KMS-11 (cell line): ENCODE measurements around the gene TAS2R19.
"Not testable (repeated sequence)": the region's sequence is repeated elsewhere in the genome, so short reads cannot be mapped to it uniquely, and the experiment has no call there.

Experiments
- H2AFZ ChIP-seq: fragments of 200-600 bp; sonication (generic); 2 replicates; pipeline ENCODE4 v1.6.1; 2016; ENCODE audit warnings: antibody characterized with exemption, mixed run types, low read depth
- H3K27ac ChIP-seq: fragments of 200-600 bp; sonication (generic); 2 replicates; pipeline ENCODE4 v1.6.1; 2016; ENCODE audit warnings: mild to moderate bottlenecking, mixed run types
- H3K27me3 ChIP-seq: fragments of 200-600 bp; sonication (generic); 2 replicates; pipeline ENCODE4 v1.6.1; 2017; ENCODE audit warnings: mild to moderate bottlenecking, low read depth, mixed run types, moderate library complexity; ENCODE audit not compliant: insufficient read depth
- H3K36me3 ChIP-seq: fragments of 200-600 bp; sonication (generic); 2 replicates; pipeline ENCODE4 v1.6.1; 2017; ENCODE audit warnings: mild to moderate bottlenecking, mixed run types; ENCODE audit not compliant: insufficient read depth
- H3K4me1 ChIP-seq: fragments of 200-600 bp; sonication (generic); 2 replicates; pipeline ENCODE4 v1.6.1; 2016; ENCODE audit warnings: mild to moderate bottlenecking, low read depth, mixed run types; ENCODE audit not compliant: poor library complexity, severe bottlenecking
- H3K4me2 ChIP-seq: fragments of 200-600 bp; sonication (generic); 2 replicates; pipeline ENCODE4 v1.7.0; 2016; ENCODE audit warnings: mild to moderate bottlenecking, mixed run types
- H3K4me3 ChIP-seq: fragments of 200-600 bp; sonication (generic); IDR thresholded peaks from 2 replicates; pipeline ENCODE4 v1.6.1; 2017; ENCODE audit warnings: low read depth, low read length, mixed read lengths; ENCODE audit not compliant: insufficient read depth
- H3K79me2 ChIP-seq: fragments of 200-600 bp; sonication (generic); 2 replicates; pipeline ENCODE4 v1.6.1; 2016; ENCODE audit warnings: low read depth, mixed run types; ENCODE audit not compliant: insufficient read depth
- H3K9ac ChIP-seq: fragments of 200-600 bp; sonication (generic); 2 replicates; pipeline ENCODE4 v1.6.1; 2016; ENCODE audit warnings: mild to moderate bottlenecking, mixed run types
- H4K20me1 ChIP-seq: fragments of 200-600 bp; sonication (generic); 2 replicates; pipeline ENCODE4 v1.6.1; 2016; ENCODE audit warnings: mild to moderate bottlenecking, mixed run types; ENCODE audit not compliant: insufficient read depth
- TF ChIP-seq, protein P1 (sequence below): fragments of 200-600 bp; sonication (generic); conservative IDR thresholded peaks from 2 replicates; pipeline ENCODE4 v1.6.1; 2017; ENCODE audit warnings: low read depth, mild to moderate bottlenecking, antibody characterized with exemption, low read length, moderate library complexity, mixed read lengths

TAS2R19 gene

GRCh38 chr12:11040162-11040561 lies 17.7 kb upstream of the TAS2R19 start:
- Histone ChIP-seq H3K36me3 (no peaks in the 10 kb centered on the region), H2AFZ (no peak overlapping the region), H3K4me2 (no peak overlapping the region), H3K4me1 (no peaks in the 10 kb centered on the region), H4K20me1 (no peaks in the 10 kb centered on the region), H3K9ac (no peak overlapping the region), H3K27ac (no peak overlapping the region), H3K79me2 (no peaks in the 10 kb centered on the region), H3K27me3 (no peaks in the 10 kb centered on the region), H3K4me3 (no peak overlapping the region)
- TF ChIP-seq, protein P1, sequence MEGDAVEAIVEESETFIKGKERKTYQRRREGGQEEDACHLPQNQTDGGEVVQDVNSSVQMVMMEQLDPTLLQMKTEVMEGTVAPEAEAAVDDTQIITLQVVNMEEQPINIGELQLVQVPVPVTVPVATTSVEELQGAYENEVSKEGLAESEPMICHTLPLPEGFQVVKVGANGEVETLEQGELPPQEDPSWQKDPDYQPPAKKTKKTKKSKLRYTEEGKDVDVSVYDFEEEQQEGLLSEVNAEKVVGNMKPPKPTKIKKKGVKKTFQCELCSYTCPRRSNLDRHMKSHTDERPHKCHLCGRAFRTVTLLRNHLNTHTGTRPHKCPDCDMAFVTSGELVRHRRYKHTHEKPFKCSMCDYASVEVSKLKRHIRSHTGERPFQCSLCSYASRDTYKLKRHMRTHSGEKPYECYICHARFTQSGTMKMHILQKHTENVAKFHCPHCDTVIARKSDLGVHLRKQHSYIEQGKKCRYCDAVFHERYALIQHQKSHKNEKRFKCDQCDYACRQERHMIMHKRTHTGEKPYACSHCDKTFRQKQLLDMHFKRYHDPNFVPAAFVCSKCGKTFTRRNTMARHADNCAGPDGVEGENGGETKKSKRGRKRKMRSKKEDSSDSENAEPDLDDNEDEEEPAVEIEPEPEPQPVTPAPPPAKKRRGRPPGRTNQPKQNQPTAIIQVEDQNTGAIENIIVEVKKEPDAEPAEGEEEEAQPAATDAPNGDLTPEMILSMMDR, result no peak

DNA sequence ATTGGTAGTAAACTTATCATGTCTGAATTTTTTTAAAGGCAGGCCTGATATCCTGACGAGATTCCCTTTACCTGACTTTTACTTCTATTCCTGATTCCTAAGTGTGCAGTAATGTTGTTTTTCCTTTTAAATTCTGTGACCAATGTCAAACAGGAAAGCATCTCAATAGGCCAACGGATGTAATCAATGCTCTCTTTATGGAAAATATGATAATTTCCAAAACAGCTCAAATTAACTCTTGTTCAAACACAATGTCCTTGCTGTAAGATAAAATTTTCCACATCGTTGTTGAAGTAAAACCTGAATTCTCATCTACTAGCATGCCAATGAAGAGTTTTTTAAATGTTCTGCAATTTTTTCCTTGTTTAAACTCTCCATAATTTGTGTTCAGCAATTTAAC lies 16.8 kb upstream of the TAS2R19 start:
- no peak overlapping the region for H3K9ac ChIP-seq
- no peaks in the 10 kb centered on the region for H3K27me3 ChIP-seq
- H3K4me1 ChIP-seq, result no peaks in the 10 kb centered on the region
- no peaks in the 10 kb centered on the region for H3K36me3 ChIP-seq
- no peak overlapping the region for H2AFZ ChIP-seq
- no peak overlapping the region for H3K4me2 ChIP-seq
- no peak overlapping the region for H3K27ac ChIP-seq
- H3K79me2 ChIP-seq, result no peaks in the 10 kb centered on the region
- TF ChIP-seq, protein P1, result no peak
- no peak overlapping the region for H3K4me3 ChIP-seq
- no peaks in the 10 kb centered on the region for H4K20me1 ChIP-seq

DNA sequence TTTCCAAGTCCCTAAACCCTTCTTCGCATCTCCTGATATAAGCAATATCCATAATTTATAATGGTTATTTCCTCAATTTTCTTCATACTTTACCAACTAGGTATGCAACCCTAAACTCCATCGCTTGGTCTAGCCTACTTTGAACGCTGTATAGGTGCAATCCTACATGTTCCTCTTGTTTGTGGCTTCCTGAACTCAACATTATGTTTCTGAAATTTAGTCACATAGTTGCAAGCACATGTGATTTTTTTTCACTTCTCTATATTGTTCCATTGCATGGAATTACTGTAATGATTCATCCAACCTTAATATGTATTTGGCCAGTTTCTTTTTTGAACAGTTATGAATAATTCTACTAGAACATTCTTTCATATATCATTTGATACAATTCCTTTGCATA lies 11.5 kb upstream of the TAS2R19 start:
- not testable (repeated sequence) for H4K20me1 ChIP-seq

DNA sequence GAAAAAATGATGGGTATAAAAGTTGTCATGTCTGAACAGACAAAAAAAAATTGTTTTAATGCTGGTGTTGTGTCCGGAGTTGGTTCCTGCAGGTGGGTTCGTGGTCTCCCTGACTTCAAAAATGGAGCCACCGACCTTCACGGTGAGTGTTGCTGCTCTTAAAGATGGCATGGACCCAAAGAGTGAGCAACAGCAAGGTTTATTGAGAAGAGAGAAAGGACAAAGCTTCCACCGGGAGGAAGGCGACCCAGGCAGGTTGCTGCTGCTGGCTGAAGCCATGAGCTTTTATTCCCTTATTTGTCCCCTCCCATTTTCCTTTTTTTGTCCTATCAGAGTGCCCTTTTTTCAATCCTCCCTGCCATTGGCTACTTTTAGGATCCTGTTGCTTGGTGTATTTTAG lies 8.9 kb upstream of the TAS2R19 start, which contains the start of gene TAS2R31:
Gene TAS2R31, minus strand, starts transcription at position 101 of the 400 bp plus-strand sequence. Its CDS starts 72 bp downstream, at position 29.
- no peak within 1 kb of the TSS for H3K9ac ChIP-seq

More for the DNA sequence above, 11.5 kb upstream of the TAS2R19 start:
- not testable (repeated sequence) for H3K79me2 ChIP-seq, H3K9ac ChIP-seq, H3K36me3 ChIP-seq, H3K27ac ChIP-seq, H2AFZ ChIP-seq, H3K4me2 ChIP-seq, H3K4me1 ChIP-seq, H3K4me3 ChIP-seq, H3K27me3 ChIP-seq

GRCh38 chr12:11026118-11026517 lies 3.7 kb upstream of the TAS2R19 start:
- no peaks in the 10 kb centered on the region for H3K27me3 ChIP-seq
- TF ChIP-seq, protein P1, result peak; percentile 34; the same call in 1 of the 2 replicates
- H3K9ac ChIP-seq, result no peak overlapping the region
- H3K79me2 ChIP-seq, result no peaks in the 10 kb centered on the region
- H4K20me1 ChIP-seq, result no peaks in the 10 kb centered on the region
- no peaks in the 10 kb centered on the region for H3K36me3 ChIP-seq
- H3K27ac ChIP-seq, result no peak overlapping the region
- no peaks in the 10 kb centered on the region for H3K4me1 ChIP-seq
- no peak overlapping the region for H2AFZ ChIP-seq
- H3K4me3 ChIP-seq, result no peak overlapping the region
- no peak overlapping the region for H3K4me2 ChIP-seq

More for the DNA sequence above, 8.9 kb upstream of the TAS2R19 start, which contains the start of gene TAS2R31:
- Histone ChIP-seq H3K4me3 (no peak within 1 kb of the TSS), H4K20me1 (no peaks in the 10 kb centered on the region), H3K79me2 (no peaks in the 10 kb centered on the region), H2AFZ (no peak within 1 kb of the TSS), H3K36me3 (no peaks in the 10 kb centered on the region), H3K4me2 (no peak within 1 kb of the TSS), H3K27ac (no peak within 1 kb of the TSS), H3K27me3 (no peaks in the 10 kb centered on the region), H3K4me1 (no peaks in the 10 kb centered on the region)
- TF ChIP-seq, protein P1, result no peak
